GM18508 (cell line): ENCODE results near the gene DOP1A.

ENCODE experiments used
- ATAC-seq: cut with Tn5 transposase; IDR thresholded peaks from one replicate; pipeline ENCODE4 v1.9.1; 2021; ENCODE audit warnings: moderate number of reproducible peaks; ENCODE audit not compliant: insufficient read depth, unreplicated experiment

DOP1A gene

DNA sequence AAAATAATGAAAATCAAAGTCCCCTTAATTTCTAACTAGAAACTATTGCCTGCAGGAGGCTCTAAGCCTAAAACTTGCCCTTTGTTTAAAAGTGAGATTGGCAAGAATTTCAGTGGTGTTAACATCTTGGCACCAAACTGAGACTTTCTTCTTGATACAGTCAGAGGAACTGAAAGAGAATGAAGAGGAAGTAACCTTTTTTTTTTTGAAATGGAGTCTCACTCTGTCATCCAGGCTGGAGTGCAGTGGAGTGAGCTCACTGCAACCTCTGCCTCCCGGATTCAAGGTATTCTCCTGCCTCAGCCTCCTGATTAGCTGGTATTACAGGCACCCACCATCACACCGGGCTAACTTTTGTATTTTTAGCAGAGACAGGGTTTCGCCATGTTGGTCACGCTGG is 3.6 kb downstream of the DOP1A start:
- peak; percentile 63 for ATAC-seq

- ATAC-seq = no peak
Measured at GRCh38 chr6:83071707-83072106, 4.2 kb downstream of the DOP1A start.

DNA sequence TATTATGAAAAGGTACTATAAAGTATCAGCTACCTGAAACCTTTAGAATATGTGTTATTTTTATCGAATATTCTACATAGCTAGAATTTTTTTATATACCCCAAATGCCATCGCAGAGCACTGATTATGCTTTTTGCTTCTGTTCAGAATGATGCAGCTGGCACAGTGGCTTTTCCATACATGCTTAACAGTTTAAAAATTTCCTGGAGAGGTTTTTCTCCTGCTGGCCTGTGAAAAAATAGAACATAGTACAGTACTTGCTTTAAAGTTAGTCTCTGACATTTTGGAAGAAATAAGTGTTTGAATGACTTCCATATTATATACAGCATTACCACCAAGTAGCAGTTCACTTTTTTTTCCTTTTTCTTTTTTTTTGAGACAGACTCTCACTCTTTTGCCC is 5.3 kb downstream of the DOP1A start:
- ATAC-seq = no peak

GRCh38 chr6:83073615-83074014 is 6.1 kb downstream of the DOP1A start:
- no peak for ATAC-seq

- no peak for ATAC-seq
Measured at GRCh38 chr6:83083476-83083875, 16.0 kb downstream of the DOP1A start.

DNA sequence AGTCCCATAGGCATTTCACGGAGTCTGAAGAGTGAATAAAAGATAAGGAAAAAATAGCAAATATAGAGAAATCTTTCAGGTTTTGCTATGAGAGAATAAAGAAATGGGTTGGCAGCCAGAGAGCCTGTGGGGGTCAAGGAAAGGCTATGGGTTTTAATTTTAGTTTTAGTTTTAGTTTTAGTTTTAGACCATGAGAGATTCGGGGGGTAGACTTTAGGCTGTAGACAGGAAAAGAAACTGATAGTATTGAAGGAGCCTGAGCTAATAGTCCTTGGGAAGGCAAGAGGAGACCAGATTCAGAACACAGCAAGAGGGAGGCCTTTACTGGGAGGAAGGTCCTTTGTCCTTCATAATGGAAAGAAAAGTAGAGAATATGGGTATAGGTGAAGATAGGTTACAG is 19.3 kb downstream of the DOP1A start:
- peak; percentile 99 for ATAC-seq

GRCh38 chr6:83092756-83093399 is 25.4 kb downstream of the DOP1A start:
- ATAC-seq = no peak

DNA sequence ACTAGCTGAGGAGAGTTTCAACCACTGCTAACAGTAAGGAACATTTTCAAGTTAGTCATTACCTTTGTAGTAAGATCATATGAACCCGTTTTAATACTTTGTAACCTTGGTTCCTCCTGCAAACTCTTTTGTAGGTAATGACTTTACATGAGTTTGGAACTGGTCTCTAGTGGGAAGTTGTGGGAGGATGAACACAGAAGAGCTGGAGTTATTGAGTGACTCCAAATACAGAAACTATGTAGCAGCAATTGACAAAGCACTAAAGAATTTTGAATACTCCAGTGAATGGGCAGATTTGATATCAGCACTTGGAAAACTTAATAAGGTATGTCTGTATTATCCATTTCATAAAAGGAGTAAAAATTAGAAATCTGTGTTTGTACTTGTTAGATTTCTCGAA is 29.3 kb downstream of the DOP1A start:
- ATAC-seq = no peak

- no peak for ATAC-seq
Measured at GRCh38 chr6:83097204-83097603, 29.7 kb downstream of the DOP1A start.

DNA sequence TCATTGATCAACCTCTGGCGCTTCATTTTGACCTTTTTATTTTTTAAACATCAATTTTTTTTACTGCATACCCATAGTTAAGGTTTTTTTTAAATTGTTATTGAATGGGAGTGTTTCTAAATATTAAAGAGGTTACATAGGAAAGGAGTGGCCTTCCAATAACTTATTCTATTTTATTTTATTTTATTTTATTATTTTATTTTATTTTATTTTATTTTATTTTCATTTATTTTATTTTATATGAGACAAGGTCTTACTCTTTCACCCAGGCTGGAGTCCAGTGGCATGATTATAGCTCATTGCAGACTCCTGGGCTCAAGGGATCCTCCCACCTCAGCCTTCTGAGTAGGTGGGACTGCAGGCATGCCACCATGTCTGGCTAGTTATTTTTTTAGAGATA is 30.2 kb downstream of the DOP1A start:
- no peak for ATAC-seq

- ATAC-seq = no peak
Measured at GRCh38 chr6:83098589-83098988, 31.1 kb downstream of the DOP1A start.

- ATAC-seq = no peak
Measured at GRCh38 chr6:83108378-83108777, 40.9 kb downstream of the DOP1A start.

DNA sequence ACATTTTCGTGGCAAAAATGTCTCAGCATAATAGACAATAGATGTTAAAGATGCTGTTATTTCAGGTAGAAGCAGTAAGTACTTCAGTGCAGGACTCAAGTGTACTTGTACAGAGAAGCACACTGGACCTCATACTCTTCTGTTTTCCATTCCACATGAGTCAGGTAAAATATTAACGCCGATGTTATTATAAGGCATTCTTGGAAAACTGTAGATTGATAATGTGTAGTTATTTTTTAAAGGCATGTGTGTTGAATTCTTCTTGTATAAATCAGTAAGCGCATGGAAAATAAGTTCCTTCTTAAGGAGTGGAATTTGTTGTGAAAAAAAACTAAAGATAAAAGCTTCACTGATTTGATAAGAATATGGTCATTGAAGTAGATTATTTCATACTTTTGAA is 45.8 kb downstream of the DOP1A start:
- ATAC-seq = no peak

DNA sequence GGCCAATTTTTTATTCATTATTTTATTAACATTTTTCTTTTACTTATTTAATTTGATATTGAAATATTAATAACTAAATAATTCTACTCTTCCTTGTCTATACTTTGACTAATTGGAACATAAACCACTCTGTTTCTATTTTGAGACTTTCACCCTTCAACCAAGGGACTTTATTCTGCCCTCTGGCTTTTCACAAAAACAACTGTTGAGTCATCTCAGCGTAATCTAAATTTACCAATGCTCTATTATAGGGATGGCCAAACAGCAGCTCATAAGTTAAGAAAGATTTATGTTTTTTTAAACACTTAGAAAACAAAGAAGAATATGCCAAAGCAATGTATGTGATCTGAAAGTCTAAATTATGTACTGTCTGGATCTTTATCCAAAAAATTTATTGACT is 46.7 kb downstream of the DOP1A start:
- ATAC-seq = no peak

GRCh38 chr6:83117802-83118201 is 50.3 kb downstream of the DOP1A start:
- ATAC-seq = no peak

DNA sequence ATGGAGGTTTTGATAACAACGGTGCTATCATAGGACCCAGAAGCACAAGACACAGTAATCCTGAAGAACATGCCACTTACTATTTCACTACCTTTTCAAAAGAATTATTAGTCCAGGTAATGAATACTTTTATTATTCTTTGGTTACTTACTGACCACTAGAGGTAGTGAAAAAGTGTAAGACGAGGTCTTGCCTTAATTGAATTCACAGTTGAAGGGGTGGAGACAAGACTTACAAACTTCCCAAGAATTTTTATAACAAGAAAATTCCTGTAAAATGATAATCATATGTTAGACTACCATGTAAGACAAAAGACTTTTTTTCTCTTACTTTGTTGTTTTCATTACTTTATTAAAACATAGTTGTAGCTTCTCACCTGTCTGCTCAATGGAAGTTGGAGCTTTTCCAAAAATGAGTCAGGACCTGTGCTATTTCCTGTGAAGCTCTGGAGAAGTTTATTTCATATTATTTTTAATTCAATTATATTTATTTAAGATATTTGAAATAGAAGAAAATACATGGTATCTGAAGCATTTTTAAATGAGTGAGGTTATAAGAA is 52.4 kb downstream of the DOP1A start:
- ATAC-seq = no peak

GRCh38 chr6:83124553-83124952 is 57.1 kb downstream of the DOP1A start:
- ATAC-seq = no peak

DNA sequence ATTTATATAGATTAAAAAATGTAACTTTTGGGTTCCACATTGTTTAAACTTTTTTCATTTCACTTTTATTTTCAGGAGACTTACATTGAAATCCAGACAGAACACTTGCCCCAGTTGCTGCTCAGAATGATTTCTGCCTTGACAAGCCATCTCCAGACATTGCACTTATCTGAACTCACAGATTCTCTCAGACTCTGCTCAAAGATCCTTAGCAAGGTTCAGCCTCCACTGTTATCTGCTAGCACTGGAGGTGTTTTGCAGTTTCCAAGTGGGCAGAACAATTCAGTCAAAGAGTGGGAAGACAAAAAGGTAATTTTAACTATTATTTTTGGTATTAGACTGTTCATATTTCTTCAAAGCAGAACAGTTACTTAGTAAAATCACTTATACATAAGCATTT is 58.0 kb downstream of the DOP1A start:
- no peak for ATAC-seq

- ATAC-seq = no peak
Measured at GRCh38 chr6:83126223-83126622, 58.8 kb downstream of the DOP1A start.

DNA sequence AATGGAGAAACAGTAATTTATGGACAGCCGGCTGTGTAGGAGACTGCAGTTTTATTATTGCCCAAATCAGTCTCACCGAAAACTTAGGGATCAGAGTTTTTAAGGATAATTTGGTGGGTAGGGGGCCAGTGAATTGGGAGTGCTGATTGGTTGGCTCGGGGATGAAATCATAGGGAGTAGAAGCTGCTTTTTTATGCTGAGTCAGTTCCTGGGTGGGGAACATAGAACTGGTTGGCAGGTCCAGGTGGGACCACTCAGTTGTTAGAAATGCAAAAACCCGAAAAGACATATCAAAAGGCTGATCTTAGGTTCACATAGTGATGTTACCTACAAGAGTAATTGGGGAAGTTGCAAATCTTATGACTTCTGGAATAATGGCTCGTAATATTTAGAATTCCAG is 59.3 kb downstream of the DOP1A start:
- ATAC-seq = no peak

- ATAC-seq = no peak
Measured at GRCh38 chr6:83127258-83127657, 59.8 kb downstream of the DOP1A start.

- no peak for ATAC-seq
Measured at GRCh38 chr6:83127976-83128375, 60.5 kb downstream of the DOP1A start.

GRCh38 chr6:83132121-83132520 is 64.7 kb downstream of the DOP1A start:
- no peak for ATAC-seq
